Hippocampal formation (tissue), 2 donors: ENCODE data around the gene ATXN7L2.
A peak's percentile ranks its signal among the peaks of the same experiment; 100 is the strongest.
"Not testable (repeated sequence)": the region's sequence is repeated elsewhere in the genome, so short reads cannot be mapped to it uniquely, and the experiment has no call there.

Experiments
- DNase-seq, 2 donors: peaks; one replicate each; lab custom pipeline; 2025; lab: John Stamatoyannopoulos, UW

ATXN7L2 gene, protein sequence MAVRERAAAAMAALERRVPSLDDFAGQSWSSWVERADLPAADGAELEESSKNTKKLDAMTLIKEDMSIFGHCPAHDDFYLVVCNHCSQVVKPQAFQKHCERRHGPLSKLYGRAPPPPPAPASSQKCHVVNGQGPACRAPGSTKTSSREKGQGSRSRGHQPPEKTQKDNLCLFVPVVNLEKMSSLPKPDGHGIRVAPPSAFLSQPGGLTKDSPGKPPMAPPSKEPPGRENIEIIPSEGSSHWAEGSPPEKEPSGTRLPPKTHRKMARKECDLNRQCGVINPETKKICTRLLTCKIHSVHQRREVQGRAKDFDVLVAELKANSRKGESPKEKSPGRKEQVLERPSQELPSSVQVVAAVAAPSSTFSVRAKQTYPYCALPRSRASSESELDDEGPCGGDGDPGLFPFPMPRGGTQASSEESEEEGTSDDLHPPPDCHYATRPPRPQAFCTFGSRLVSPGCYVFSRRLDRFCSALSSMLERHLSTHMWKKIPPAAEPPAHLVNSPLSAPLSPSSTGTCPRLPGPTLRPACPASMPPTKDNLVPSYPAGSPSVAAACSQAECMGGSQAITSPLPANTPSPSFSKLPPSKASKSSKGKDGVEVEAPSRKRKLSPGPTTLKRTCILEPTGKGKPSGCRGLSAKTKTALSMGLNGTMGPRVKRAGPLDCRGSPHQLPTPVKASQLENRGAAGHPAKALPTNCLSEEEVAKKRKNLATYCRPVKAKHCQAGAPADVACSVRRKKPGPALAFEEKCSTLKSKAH

DNA sequence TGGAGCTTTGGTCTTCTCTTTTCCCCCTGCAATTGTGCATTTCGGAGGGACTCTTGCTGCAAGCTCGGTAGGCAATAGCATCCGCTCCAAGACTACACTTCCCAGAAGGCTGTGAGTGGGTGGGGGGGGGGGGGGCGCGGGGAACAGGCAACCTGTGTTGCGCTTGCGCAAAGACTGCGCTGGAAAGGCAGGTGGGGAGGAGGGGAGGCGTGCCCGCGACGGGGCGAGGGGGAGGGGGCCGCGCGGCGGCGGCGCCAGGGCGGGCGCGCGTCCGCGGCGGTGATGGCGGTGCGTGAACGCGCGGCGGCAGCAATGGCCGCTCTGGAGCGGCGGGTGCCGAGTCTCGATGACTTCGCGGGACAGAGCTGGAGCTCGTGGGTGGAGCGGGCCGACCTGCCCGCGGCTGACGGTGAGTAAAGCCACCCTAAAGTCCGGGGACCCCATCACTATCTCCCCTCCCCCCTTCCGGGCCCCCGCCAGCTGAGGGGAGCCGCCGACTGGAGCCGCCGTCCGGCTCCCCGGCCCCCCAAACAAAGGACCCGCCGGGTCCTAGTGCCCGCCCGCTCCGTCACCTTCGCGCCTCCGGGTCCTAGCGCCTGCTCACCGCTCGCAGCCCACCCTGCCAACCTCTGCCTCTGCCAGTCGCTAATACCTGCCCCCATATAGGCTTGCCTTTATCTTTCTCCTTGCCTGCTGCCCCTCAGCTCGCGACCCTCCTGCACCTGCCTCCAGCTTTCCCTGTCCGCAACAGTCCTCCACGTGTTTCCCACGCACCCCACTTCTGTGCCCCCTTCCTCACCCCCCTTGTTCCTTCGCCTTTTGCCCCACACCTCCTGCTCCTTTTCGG lies at the start of gene ATXN7L2:
Gene ATXN7L2, plus strand, starts transcription at position 234 of the 847 bp plus-strand sequence. Its CDS starts 49 bp downstream, at position 283.
- peak; percentile 91 to 95 for DNase-seq

DNA sequence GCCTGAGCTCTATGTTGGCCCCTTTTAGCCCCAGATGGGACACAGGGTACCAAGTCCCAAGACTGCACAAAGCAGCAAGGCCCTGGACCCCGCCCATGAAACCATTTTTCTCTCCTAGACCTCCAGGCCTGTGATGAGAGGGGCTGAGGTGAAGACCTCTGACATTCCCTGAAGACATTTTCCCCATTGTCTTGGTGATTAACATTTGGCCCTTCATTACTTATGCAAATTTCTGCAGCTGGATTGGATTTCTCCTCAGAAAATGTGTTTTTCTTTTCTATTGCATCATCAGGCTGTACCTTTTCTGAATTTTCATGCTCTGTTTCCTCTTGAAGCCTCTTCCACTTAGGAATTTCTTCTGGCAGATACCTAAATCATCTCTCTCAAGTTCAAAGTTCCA lies 49.2 kb upstream of the ATXN7L2 start:
- DNase-seq: no peak

DNA sequence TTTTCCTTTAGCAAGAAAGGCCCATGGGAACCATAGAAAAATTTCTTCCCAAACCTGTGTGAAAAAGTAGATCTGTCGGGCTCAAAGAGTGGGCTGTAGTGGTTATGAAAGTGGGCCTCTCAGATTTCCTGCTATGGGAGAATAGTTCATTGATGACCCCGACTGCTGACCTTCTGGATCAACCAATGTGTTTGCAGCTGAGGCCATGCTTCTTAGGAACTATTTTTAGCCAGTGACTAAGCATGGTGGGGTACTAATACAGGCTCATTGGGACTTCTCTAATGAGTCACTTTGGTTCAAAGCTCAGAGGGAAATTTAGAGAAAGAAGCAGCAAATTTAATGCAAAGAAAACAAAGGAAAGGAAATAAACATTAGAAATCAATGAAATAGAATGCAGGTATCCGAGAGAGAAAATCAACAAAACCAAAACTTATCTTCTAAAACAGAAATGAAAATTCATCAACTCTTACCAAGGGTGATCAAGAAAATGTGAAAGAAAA lies 44.9 kb upstream of the ATXN7L2 start:
- no peak for DNase-seq

DNA sequence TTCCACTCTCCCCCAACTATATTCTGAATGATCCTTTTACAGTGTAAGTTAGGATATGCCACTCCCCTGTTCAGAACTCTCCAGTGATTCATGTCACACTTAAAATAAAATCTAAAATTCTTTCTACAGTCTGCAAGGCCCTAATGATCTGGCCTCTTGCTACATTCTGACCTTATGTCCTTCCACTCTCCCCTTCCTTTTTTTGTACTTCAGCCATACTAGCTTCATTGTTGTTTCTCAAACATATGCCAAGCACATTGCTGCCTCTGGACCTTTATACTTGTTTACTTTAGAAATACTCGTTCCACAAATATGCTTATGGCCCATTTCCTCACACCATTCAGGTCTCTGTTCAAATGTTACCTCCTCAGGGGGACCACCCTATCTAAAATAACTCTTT lies 42.6 kb upstream of the ATXN7L2 start:
- DNase-seq: no peak

DNA sequence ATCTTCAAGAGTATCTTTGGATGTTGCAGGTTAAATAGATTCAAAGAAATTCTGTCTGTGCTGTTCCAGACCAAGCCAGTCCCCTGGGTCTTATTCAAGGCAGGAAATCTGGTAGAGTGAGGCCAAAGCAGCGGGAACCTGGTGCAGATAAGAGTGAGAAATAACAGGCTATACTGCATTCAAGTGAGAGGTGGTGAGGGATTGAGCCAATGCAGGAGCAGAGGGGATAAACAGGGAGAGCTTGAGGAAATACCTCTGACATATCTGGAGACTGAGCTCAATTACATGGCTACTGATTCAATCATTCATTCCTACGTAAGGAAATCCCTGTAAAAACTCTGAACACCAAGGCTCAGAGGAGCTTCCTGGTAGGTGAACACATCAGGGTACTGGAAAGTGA lies 40.2 kb upstream of the ATXN7L2 start:
- DNase-seq: no peak

DNA sequence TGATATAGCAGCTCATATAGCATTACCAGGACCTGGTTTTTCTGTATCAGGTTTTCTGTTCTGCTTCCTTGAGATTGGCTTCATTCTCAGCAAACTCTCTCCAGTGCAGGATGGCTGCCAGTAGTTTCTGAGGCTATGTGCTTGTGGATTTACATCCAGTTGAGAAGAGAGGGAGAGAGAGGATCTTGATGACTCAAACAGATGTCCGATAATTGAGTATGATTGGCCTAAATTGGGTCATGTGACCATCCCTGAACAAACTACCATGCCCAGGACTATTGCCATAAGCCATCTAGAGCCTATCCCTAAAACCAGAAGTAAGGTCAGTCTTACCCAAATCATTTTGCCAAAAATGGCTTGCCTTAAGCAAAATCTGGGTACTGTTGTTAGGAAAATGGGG lies 39.4 kb upstream of the ATXN7L2 start:
- no peak for DNase-seq

DNA sequence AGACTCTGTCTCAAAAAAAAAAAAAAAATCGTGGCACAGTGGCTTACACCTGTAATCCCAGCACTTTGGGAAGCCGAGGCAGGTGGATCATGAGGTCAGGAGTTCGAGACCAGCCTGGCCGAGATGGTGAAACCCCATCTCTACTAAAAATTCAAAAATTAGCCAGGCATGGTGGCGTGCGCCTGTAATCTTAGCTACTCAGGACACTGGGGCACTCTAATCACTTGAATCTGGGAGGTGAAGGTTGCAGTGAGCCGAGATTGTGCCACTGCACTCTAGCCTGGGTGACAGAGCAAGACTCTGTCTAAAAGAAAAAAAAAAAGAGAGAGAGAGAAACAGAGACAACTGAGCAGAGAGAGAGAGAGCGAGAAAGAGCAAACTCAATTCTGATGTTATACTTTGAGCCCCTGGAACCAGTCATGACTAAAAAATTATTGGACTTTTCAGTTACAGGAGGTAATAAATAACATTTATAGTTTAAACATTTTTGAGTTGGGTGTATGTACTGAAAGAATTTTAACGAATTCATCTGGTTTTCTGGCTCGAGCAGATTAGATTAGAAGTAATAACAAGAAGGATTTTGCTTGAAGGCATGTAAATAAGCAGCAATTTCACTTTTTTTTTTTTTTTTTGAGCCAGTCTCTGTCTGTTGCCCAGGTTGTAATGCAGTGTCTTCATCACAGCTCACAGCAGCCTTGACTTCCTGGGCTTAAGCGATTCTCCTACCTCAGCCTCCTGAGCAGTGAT lies 37.6 kb upstream of the ATXN7L2 start:
- DNase-seq: not testable (repeated sequence)

DNA sequence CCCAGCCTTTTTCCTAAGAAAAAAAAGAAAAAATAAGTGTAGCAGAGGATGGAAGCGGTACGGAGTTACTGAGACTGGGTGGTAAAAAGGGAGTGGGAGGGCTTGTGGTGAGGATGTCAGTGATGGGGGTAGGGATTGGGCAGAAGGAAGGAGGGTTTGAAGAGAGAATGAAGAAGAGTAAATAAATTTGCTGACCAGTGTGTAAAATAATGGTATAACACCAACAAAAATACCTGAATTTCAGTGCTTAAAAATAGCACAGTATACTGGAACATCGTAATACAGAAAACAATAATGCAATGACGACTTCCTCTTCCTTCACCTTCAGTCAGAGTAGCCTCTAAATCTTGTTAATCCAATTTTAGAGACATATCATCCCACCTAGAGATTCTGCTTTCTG lies 36.2 kb upstream of the ATXN7L2 start:
- no peak for DNase-seq

DNA sequence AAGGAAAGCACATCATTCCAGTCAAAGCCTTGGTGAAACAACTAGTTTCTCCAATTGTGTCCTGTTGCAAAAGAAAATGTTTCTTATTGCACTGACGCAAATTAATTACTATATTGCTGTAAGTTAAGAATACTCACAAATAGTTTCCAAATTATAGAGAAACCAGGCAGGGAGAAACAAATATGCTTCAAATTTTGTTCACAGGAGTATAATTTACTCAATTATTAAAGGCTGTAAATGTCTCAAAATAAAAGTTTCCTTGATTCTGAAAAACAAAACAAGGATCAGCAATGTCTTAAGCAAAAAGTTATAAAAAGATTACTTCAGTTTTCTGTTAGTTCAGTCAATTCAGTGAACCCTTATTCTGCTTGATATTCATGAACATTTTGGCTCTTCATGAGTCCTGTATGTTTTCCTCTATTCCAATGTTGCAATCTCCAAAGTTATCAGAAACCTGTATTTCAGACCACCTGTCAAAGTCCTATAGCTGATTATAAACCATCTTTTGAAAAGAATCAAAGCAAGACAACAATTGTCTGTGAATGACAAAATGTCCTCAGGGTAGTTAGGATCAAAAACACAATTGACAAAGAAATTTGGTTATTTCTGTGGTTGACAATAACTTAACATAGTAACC lies 29.1 kb upstream of the ATXN7L2 start:
- no peak for DNase-seq

DNA sequence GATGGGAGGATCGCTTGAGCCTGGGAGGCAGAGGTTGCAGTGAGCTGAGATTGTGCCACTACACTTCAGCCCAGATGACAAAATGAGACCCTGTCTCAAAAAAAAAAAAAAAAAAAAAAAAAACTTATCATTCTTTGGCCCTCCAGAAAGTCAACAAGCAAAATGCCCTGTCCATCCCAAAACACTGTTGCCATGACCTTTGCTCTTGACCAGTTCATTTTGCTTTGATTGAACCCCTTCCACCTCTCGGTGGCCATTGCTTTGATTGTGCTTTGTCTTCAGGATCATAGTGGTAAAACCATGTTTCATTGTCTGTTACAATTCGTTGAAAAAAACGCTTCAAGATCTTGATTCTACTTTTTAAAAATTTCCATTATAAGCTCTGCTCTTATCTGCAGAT lies 25.9 kb upstream of the ATXN7L2 start:
- DNase-seq: no peak

DNA sequence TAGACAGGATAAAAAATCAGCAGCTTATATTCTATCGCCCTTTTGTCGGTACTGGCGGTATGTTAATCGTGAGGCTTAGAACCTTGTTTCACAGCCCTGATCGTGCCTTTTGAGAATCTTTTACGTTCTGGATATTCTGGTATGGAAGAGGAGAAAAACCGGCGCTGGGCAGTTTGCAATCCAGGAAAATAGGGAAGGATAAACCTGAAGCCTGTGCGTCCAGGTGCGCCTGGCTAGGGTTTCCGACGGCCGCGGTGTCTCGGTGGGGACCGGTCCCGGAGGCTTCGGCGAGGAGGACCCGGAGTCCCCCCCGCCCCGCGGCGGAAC lies 17.6 kb upstream of the ATXN7L2 start:
- no peak for DNase-seq

DNA sequence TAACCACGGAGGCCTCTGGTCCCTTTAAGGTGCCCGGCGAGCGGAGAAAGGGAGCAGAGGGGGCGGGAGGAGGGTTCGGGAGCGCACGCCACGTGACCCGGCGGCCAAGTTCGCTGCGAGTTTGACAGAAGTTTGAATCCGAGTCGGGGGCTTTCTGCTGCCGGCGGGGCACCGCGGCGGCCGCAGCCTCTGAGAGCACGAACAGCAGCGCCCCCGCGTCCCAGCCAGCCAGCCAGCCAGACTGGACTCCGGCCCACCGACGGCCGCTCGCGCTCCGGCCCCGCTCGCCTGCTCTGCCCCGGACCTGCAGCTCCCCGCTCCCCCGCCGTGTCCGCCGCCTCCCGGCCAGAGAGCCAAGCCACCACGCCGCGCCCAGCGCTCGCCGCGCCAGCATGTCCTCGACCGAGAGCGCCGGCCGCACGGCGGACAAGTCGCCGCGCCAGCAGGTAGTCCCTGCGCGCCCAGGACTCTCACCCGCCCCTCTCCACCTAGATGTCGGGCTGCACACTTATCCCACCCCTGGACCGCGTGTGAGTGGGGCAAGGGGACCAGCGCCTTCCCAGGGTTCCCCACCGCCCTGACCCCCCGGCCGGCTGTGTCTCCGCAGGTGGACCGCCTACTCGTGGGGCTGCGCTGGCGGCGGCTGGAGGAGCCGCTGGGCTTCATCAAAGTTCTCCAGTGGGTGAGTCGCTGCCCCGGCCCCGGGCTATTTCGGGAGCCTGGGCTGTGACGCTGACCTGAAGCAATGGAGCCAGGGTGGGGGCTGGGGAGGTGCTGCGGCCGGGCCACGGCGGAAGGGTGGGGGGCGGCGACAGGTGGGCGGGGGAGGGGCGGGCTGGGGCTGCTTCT lies 17.0 kb upstream of the ATXN7L2 start, which contains the start of gene SYPL2:
Gene SYPL2, plus strand, starts transcription at position 95 of the 849 bp plus-strand sequence. Its CDS starts 298 bp downstream, at position 393.
- DNase-seq: no peak

DNA sequence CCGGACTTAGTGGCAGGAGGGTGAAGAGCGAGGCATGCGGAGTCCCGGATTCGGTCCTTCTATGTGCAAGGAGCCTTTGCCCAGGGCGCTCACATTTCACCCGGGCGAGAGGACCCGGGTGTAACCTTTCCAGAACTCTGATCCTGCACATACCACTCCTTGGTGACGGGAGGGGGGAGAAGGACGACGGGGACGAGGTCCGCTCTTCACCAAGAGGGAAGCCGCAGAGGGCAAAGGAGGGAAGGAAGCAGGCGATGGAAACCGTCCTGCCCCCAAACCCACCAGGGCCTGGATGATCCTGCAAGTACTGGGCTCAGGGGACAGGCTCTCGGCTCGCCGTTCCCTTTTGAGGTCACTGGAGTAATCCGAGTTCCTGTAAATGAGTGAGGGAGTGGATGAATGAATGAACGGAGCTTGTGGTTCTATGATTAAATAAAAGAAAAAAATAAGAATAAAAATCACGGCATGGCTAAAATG lies 16.4 kb upstream of the ATXN7L2 start:
- DNase-seq: no peak

DNA sequence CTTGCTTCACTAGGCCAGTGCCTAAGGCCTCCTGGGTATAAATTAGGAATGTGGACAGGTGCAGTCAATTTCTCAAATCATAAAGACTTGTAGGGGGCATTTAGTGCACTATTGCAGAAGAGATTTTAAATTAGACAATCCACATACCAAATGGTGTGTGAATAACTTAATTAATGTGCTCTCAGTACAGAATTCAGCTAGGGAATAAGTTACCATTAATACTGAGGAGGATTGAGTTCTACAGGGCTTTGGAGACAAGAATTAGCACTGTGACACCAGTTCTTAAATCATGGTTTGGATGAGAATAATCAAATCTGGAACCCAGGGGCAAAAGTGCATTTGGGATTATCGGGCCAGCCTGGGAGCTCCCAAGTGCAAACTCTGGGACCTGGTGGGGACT lies 15.6 kb upstream of the ATXN7L2 start:
- no peak for DNase-seq

DNA sequence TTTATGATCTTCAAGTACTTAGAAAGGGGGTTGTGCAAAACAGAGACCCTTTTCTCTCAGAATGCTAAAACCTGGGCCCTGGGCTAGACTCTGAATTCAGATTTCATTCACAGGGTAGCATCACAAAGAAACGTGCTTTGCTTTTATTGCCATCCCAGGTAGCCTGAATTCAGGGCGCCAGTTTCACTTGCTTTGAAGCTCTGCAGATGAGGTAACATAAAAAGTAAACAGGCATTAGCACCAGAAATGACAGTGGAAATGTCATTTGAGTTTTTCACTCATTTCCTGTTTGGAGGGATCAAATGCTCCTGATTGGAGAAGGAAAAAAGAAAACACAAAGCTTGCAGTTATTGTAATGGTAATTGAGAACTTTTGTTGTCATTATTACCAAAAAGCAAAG lies 14.8 kb upstream of the ATXN7L2 start:
- DNase-seq: no peak

DNA sequence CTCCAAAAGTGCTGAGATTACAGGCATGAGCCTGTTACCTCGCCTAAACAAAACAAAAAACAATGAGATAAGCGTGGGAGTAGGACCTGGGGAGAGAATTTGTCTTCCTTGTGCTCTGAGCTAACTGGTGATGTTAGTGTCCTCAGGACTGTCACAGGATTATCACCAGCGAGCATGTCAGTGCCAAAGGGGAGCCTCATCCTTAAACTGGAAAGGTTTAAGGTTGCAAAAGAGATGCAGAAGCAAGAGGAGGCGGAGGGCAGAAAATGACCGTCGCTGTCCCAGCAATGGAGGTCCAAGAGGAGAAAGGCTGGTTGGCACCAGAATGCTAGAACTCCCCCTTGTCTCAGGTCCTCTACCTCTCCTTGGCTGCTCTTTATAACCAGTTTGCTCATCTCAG lies 13.5 kb upstream of the ATXN7L2 start:
- no peak for DNase-seq

DNA sequence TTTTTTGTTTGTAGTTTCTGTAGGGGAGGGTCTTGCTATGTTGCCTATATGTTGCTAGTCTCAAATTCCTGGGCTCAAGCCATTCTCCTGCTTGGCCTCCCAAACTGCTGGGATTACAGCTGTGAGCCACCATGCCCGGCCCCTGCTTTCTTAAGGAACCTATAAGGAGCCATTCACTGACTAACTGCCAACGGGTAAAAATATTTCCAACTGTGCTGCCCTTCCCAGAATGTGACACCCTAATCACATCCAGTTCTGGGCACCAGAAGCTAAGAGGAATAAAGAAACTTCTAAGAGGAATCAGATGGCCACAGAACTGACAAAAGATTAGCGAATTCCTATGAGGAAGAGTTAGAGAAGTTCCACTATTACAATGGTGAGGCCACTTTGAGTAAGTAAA lies 10.9 kb upstream of the ATXN7L2 start:
- no peak for DNase-seq

DNA sequence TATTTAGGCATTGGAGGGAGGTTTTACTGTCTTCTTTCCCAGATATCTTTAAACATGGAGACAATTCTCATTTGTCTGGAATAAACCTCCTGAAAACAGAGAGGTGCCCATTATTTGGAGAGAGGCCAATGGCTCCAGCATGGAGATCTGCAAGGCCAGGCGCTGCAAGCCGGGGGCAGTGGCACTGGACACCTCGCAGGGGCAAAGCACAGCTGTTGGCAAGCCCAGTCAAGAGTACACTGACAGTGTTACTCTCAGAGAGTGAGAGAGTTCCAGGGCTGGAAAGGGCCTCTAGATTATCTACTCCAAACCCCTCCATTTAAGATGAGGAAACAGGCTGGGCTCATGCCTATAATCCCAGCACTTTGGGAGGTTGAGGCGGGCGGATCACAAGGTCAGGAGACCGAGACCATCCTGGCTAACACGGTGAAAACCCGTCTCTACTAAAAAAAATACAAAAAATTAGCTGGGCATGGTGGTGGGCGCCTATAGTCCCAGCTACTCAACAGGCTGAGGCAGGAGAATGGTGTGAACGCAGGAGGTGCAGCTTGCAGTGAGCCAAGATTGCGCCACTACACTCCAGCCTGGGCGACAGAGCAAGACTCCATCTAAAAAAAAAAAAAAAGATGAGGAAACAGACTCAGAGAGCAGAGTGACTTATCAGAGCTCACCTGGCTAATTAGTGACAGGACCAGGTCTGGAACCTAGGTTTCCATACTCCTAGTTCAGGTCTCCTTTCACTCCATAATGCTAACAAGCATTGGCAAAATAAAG lies 10.2 kb upstream of the ATXN7L2 start:
- DNase-seq: not testable (repeated sequence)

DNA sequence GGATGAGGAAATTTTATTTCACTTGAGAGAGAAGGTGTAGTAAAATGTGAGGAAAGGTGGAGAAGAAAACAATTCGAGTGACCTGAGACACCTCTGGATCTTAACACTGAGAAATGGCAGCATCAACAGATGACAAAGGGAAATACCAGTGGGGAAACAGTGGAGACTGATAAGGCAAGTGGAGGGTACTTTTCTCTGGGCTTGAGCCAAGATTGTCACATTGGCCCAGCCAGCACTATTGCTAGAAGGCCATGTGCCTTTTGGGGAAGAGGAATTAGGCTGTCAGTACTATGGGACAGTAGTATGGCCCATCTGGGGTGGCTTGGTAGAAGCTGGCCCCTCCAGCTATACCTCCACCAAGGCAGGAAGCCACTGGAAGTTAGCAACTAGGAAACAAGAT lies 9.0 kb upstream of the ATXN7L2 start:
- DNase-seq: no peak
